Activated CD8-positive, alpha-beta memory T cell treated with anti-CD3 and anti-CD28 coated beads, Interleukin-2, amount 50 U/mL, for 48 hours (primary cell): Measurements from ENCODE around the gene CTCFL.
"Not testable (repeated sequence)": the region's sequence is repeated elsewhere in the genome, so short reads cannot be mapped to it uniquely, and the experiment has no call there.

Experiments
- DNase-seq: peaks from one replicate; pipeline ENCODE4 v3.0.0-alpha.2; 2020

CTCFL gene

GRCh38 chr20:57478176-57478575 lies 46.8 kb downstream of the CTCFL start:
- no peak for DNase-seq

- DNase-seq: no peak
Observed at GRCh38 chr20:57476641-57477461, 48.1 kb downstream of the CTCFL start.

GRCh38 chr20:57476084-57476526 lies 48.8 kb downstream of the CTCFL start:
- DNase-seq: no peak

GRCh38 chr20:57475388-57476083 lies 49.4 kb downstream of the CTCFL start:
- no peak for DNase-seq

- DNase-seq: no peak
Observed at GRCh38 chr20:57474816-57475215, 50.1 kb downstream of the CTCFL start.

GRCh38 chr20:57474205-57474604 lies 50.7 kb downstream of the CTCFL start:
- DNase-seq: no peak

GRCh38 chr20:57473246-57474048 lies 51.5 kb downstream of the CTCFL start:
- DNase-seq: no peak

GRCh38 chr20:57472474-57472873 lies 52.5 kb downstream of the CTCFL start:
- DNase-seq: not testable (repeated sequence)

GRCh38 chr20:57471496-57472372 lies 53.2 kb downstream of the CTCFL start:
- DNase-seq: no peak

GRCh38 chr20:57470666-57471495 lies 54.1 kb downstream of the CTCFL start:
- no peak for DNase-seq

GRCh38 chr20:57470212-57470522 lies 54.8 kb downstream of the CTCFL start:
- DNase-seq: no peak

GRCh38 chr20:57469418-57470211 lies 55.3 kb downstream of the CTCFL start:
- no peak for DNase-seq

- DNase-seq: no peak
Observed at GRCh38 chr20:57468523-57469417, 56.2 kb downstream of the CTCFL start.

- no peak for DNase-seq
Observed at GRCh38 chr20:57467742-57468141, 57.2 kb downstream of the CTCFL start.

- no peak for DNase-seq
Observed at GRCh38 chr20:57465943-57466342, 59.0 kb downstream of the CTCFL start.

- no peak for DNase-seq
Observed at GRCh38 chr20:57465486-57465885, 59.5 kb downstream of the CTCFL start.

- DNase-seq: no peak
Observed at GRCh38 chr20:57464642-57465211, 60.2 kb downstream of the CTCFL start.

- DNase-seq: no peak
Observed at GRCh38 chr20:57462781-57463180, 62.2 kb downstream of the CTCFL start.

- DNase-seq: no peak
Observed at GRCh38 chr20:57461726-57462125, 63.2 kb downstream of the CTCFL start.
